GM19023 (cell line): ENCODE results near the gene PTGES2.

ENCODE experiments used
- ATAC-seq: cut with Tn5 transposase; IDR thresholded peaks from one replicate; pipeline ENCODE4 v1.9.1; 2021; ENCODE audit warnings: mild to moderate bottlenecking, moderate library complexity; ENCODE audit not compliant: unreplicated experiment

PTGES2 gene

GRCh38 chr9:128127568-128127989 lies at the start of gene PTGES2:
Gene PTGES2 (minus strand): TSS chr9:128127729. CDS start chr9:128127717, 12 bp downstream.
- peak; percentile 62 for ATAC-seq

- ATAC-seq = no peak
Measured at GRCh38 chr9:128175726-128176125, 48.2 kb upstream of the PTGES2 start.

- no peak for ATAC-seq
Measured at GRCh38 chr9:128175102-128175563, 47.6 kb upstream of the PTGES2 start.

GRCh38 chr9:128174062-128174461 lies 46.5 kb upstream of the PTGES2 start:
- ATAC-seq = no peak

GRCh38 chr9:128169925-128170324 lies 42.4 kb upstream of the PTGES2 start:
- ATAC-seq = no peak

DNA sequence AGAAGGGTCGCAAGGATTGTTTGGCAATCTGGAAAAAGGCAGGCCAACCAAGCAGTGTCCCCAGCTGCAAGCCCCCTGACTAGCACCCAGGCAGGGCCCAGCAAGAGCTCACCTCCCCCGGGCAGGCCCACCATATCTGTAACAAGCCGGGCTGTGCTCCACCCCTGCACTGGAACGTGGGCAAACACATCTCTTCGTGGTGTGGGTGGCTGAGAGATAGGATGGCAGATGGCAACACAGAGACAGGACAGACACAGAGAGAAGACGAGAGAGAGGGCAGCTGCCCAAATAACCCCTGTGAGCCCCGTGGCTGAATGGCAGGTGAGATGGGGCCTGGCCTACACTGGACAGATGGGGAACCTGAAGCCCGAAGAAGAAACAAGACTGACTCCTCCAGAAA lies 42.0 kb upstream of the PTGES2 start:
- no peak for ATAC-seq

GRCh38 chr9:128168731-128169308 lies 41.3 kb upstream of the PTGES2 start:
- no peak for ATAC-seq

DNA sequence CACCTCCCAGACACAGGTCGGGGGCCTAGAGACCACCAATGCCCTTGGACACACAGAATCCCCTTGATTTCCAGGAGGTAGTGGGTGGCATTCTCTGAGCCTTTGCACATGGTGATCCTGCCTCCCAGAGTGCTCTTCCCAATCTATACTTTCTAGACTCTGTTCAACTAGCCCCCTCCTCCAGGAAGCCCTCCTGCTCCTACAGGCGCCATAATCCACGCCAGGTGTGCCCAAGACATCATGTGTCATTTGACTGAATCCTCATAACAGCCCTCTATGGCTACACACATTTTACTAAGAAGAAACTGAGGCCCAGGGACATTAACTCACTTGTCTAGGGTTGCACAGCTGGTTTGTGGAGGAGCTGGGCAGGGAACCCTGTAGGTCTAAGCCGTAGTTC lies 39.7 kb upstream of the PTGES2 start:
- no peak for ATAC-seq

DNA sequence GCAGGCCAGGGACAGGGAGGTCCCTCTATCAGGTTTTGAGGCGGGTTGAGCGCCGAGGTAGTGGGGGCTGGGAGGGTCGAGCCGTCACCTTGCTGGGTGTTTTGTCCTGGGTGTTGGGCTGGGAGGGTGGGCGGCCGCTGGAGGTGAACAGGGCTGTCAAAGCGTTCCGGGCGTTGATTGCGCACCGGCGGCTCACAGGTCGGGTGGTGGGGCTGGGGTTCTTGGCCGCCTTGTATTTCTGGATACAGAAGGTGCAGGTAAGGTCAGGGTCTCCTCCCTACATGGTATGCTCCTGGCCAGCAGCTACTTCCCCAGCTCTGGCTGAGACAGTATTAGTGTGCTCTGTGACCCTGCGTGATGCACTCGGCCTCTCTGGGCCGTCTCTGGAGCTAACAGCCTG lies 38.6 kb upstream of the PTGES2 start:
- no peak for ATAC-seq

- ATAC-seq = no peak
Measured at GRCh38 chr9:128164307-128164885, 36.9 kb upstream of the PTGES2 start.

GRCh38 chr9:128163523-128164306 lies 36.2 kb upstream of the PTGES2 start:
- no peak for ATAC-seq

- no peak for ATAC-seq
Measured at GRCh38 chr9:128163027-128163515, 35.5 kb upstream of the PTGES2 start.

- ATAC-seq = no peak
Measured at GRCh38 chr9:128162215-128163026, 34.9 kb upstream of the PTGES2 start.

GRCh38 chr9:128161215-128161902 lies 33.8 kb upstream of the PTGES2 start:
- no peak for ATAC-seq

DNA sequence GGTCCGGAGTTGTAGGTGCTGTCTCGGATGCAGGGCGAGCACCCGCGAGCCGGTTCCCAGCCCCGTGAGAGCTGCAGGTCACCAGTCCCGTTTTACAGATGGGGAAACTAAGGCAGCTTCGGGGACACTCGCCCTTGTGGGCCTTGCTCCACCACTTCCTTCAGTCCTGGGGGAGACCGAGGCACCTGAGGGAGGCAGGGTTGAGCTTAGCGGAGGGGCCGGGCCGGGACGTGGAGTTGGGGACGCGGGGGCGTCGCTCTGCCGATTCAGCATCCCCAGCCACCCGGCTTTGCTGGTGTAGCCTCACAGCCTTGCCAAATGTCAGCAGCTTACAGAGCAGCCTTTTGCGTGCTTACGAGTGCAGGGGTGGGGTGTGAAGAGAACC lies 33.1 kb upstream of the PTGES2 start:
- ATAC-seq = peak; percentile 2

GRCh38 chr9:128159784-128160602 lies 32.5 kb upstream of the PTGES2 start, which contains the start of gene BBLN:
Gene BBLN (plus strand): TSS chr9:128160265. CDS start chr9:128160408, 143 bp downstream.
- ATAC-seq = peak; percentile 87

- ATAC-seq = no peak
Measured at GRCh38 chr9:128159522-128159783, 31.9 kb upstream of the PTGES2 start.

DNA sequence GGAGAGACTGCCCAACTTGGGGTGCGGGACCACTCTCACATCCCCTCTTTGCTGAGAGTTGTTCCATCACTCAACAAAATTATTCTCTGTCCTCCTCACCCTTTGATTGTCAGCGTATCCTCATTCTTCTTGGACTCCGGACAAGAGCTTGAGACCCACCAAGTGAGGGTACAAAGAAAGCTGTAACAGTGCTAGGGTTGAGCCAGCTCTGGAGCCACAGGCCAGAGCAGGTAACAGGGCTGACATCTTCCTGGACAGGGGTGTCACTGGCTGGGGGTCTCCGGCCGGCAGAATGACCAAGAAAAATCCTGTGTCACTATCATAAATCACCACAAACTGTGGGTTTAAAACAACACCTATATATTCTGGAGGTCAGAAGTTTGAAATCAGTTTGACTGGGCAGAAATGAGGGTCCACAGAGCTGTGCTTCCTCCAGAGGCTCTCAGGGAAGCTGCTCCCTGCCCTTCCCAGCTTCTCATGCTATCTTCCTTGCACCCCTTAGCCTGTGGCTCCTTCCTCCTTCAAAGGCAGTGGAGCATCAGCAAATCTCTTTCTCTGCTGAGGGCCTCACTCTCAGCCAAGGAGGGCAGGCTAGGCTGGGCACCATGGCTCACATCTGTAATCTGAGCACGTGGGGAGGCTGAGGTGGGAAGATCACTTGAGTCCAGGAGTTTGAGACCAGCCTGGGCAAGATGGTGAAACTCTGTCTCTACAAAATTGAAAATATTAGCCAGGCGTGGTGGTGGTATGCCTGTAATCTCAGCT lies 28.4 kb upstream of the PTGES2 start:
- no peak for ATAC-seq
